ENCODE data around the gene B4GALT3.

- TF ChIP-seq CTCF (IDR thresholded peaks at IDR 0.05) (no peak), POLR2A (IDR thresholded peaks at IDR 0.05) (no peak)
Measured at GRCh38 chr1:161173711-161174110, 3.6 kb downstream of the B4GALT3 start.
